ENCODE measurements around the gene TMEFF2.

DNA sequence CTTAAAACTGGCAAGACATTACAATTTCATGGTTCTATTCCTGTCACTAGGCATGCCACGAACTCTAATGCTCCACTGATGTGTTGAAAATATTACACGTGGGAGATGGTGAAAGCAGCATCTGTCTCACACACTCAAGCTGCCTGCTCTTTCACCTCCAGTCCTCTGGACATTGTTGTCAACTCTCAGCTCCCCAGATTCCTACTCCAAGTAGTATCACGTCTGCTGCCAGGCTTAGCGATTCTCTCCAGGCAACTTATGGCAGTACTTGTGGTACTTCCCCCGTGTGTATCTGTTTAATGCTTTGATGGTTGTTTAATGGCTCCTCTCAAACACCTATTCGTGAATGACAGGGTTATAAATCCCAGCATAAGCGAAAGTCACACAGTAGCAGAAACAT is 103.8 kb downstream of the TMEFF2 start:
- TF ChIP-seq POLR2A (IDR thresholded peaks at IDR 0.05; ENCODE audit: low read depth, low read length) (no peak), POU2F2 (IDR thresholded peaks at IDR 0.05; ENCODE audit: low read depth, low read length) (no peak), POLR2AphosphoS5 (IDR thresholded peaks at IDR 0.05; ENCODE audit: low read depth, low read length) (no peak)

Data from GM12891 (cell line).